ENCODE results near the gene CCDC88C.
A peak's percentile ranks its signal among the peaks of the same experiment; 100 is the strongest.
"Not testable (repeated sequence)": the region's sequence is repeated elsewhere in the genome, so short reads cannot be mapped to it uniquely, and the experiment has no call there.

The CCDC88C gene, protein sequence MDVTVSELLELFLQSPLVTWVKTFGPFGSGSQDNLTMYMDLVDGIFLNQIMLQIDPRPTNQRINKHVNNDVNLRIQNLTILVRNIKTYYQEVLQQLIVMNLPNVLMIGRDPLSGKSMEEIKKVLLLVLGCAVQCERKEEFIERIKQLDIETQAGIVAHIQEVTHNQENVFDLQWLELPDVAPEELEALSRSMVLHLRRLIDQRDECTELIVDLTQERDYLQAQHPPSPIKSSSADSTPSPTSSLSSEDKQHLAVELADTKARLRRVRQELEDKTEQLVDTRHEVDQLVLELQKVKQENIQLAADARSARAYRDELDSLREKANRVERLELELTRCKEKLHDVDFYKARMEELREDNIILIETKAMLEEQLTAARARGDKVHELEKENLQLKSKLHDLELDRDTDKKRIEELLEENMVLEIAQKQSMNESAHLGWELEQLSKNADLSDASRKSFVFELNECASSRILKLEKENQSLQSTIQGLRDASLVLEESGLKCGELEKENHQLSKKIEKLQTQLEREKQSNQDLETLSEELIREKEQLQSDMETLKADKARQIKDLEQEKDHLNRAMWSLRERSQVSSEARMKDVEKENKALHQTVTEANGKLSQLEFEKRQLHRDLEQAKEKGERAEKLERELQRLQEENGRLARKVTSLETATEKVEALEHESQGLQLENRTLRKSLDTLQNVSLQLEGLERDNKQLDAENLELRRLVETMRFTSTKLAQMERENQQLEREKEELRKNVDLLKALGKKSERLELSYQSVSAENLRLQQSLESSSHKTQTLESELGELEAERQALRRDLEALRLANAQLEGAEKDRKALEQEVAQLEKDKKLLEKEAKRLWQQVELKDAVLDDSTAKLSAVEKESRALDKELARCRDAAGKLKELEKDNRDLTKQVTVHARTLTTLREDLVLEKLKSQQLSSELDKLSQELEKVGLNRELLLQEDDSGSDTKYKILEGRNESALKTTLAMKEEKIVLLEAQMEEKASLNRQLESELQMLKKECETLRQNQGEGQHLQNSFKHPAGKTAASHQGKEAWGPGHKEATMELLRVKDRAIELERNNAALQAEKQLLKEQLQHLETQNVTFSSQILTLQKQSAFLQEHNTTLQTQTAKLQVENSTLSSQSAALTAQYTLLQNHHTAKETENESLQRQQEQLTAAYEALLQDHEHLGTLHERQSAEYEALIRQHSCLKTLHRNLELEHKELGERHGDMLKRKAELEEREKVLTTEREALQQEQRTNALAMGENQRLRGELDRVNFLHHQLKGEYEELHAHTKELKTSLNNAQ (N-terminal part only)

DNA sequence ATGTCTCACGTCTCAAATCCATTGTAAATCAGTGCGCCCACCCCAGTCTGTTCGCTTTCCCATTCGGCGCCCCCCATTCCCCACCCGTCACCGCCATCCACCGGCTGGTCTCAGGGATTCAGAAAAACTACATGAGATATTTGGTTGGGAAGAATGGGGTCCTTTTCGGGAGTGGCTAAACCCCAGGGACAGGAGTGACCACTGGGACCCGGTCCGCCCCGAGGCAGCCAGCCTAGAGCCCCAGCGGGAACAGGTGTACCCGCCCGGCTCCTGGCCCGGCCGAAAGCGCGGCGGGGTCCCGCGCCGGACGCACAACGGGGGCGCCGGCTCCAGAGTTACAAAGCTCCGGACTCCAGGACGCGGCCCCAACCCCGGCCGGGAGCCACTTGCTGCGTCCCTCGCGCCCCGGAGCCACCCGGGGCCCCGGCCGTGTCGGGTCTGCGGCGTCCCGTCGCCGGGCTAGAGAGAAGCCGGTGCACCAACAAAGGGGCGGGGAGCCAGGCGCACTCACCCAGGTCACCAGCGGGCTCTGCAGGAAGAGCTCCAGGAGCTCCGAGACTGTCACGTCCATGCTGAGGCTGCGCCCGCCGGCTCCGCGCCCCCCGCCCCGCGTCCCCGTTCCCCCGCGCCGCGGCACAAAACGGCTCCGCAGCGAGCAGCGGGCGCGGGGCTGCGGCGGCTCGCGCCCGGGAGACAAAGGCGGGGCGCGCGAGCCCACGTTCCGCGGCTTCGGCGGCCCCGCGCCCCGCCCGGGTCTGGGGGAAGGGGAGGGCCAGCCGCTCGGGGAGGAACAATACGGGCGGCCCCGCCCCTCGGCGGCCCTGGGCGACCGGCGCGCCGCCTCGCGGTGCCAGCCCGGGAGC lies at the start of gene CCDC88C:
TSS of gene CCDC88C (minus strand) at position 701 of the 863 bp plus-strand sequence. CDS start at position 571, 130 bp downstream.
- peak; percentile 80 for DNase-seq

DNA sequence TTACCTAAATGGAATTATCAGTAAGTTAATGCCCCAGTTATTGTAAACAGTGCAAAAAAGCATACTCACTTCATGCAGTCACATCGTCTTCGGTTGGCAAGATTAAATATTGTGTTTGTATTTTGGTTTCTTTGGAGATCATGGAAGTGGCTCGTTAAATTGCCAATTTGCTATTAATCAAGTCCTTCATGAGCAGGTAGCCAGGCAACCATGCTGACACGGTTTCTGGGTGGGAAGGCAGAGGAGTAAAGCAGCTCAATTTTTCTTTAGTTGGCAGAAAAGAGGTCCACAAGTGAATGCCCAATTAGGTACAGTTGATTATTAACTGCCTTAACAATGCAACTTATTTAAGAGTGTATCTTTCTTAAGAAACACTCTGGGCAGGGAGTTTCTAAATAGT lies 48.6 kb upstream of the CCDC88C start:
- peak; percentile 78 for DNase-seq

DNA sequence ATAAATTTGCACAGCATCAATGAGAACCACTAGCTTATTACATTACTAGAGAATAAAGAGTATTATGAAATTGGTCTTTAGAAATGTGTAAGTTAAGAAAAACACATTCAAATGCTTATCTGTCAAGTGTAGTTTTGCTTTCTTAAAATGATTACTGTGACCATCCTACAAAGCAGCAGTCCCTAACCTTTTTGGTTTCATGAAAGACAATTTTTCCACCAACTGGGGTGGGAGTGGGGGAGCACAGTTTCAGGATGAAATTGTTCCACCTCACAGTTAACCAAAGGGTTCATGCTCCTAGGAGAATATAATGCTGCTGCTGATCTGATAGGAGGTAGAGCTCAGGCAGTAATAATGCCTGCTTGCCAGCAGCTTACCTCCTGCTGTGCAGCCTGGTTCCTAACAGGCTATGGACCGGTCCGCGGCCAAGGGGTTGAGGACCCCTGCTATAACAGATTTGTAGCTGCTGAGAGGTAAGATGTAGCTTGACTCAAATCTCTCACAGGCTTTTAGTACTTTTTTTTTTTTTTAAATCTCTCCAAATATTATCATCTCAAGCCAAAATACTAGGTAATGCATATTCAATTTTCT lies 47.1 kb upstream of the CCDC88C start:
- no peak for DNase-seq

DNA sequence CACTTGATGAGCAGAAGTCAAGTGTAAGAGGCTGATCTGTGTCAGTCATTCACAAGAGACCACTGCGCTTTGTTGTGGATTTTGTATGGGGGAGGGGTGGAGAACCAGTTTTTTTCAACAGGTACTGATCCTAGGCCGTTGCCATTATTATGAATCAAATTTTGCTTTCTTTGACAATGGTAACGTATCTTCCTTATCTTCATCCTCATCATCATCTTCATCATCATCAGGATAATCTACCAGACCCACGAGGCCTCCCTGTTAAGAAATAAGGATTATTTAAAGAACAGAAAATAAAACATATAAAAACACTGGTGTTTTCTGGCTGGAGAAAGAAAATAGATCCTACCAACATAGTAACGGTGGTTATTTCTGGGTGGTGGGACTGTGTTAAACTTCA lies 41.0 kb upstream of the CCDC88C start:
- no peak for DNase-seq

DNA sequence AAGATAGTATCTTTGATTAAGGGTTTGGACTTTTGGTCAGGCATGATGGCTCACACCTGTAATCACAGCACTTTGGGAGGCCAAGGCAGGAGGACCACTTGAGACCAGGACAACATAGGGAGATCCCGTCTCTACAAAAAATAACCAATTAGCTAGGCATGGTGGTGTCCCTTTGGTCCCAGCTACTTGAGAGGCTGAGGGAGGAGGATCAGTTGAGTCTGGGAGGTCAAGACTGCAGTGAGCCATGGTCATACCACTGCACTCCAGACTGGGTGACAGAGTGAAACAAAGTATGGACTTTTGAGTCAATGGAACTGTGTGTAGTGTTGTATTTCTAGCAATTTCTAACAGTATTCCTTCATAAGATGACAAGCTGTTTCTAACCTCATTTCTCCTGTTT lies 38.7 kb upstream of the CCDC88C start:
- no peak for DNase-seq

DNA sequence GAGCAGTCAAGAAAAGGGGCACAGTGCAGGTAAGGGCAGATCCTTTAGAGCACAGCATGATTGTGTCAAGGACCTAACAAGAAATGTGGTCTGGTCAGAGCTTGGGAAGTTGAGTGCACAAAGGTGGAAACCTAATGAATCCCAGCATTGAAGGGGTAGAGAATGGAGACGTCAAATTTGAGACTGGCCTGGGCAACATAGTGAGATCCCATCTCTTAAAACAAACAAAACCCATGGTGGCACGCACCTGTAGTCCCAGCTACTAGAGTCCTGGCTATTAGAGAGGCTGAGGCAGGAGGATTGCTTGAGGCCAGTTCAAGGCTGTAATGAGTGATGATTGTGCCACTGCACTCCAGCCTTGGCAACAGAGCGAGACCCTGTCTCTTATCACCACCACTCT lies 37.0 kb upstream of the CCDC88C start:
- no peak for DNase-seq

DNA sequence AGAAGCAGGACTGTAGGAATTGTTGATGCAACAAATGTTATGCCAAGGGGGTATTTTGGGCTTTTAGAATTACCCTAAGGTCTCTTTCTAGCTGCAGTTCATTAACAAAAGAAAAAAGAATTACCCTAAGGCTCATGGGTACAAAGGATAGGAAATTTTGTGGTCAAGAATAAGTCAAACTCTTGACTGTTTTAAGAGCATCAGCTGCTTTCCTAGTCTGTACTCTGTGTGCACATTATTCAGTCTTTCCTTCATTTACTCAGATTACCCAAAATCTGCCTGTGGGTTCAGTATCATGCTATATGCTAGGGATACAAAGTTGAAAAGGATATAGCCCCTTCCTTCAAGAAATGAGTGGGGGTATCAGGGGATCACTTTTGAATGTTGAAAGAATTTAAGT lies 36.5 kb upstream of the CCDC88C start:
- no peak for DNase-seq

DNA sequence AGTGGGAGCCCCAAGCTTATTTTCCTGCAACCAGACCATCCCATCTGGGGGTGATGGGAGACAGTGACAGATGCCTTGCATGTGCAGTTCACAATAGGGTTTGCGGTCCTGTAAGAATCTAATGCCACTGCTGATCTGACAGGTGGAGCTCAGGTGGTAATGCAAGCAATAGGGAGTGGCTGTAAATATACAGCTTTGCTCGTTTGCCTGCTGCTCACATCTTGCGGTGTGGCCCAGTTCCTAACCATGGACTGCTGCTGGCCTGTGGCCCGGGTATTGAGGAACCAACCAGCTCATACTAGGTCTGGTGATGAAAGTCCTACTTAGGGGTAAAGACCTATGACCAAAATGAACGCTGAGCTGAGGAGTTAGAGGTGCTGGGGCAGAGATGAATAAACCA lies 36.1 kb upstream of the CCDC88C start:
- DNase-seq, result no peak

DNA sequence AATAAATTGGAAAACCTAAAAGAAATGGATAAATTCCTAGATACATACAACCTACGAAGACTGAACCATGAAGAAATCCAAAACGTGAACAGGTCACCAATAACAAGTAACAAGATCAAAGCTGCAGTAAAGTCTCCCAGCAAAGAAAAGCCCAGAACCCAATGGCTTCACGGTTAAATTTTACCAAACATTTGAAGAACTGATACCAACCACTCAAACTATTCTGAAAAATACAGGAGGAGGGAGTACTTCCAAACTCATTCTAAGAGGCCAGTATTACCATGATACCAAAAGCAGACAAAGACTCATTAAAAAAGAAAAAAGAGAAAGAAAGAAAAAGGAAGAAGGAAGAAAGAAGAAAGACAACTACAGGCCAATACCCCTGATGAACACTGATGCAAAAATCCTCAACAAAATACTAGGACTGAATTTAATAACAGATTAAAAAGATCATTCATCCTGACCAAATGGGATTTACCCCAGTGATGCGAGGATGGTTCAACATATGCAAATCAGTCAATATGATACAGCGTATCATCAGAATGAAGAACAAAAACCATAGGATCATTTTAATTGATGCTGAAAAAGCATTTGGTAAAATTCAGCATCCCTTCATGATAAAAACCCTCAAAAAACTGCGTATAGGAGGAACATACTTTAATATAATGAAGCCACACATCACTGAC lies 26.9 kb upstream of the CCDC88C start:
- no peak for DNase-seq

DNA sequence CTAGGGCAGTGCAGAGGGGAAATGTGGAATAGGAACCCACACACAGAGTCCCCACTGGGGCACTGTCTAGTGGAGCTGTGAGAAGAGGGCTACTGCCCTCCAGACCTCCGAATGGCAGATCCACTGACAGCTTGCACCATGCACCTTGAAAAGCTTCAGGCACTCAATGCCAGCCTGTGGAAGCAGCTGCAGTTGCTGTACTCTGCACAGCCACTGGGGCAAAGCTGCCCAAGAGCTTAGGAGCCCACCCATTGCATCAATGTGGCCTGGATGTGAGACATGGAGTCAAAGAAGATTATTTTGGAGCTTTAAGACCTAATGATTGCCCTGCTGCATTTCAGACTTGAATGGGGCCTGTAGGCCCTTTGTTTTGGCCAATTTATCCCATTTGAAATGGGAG lies 21.7 kb upstream of the CCDC88C start:
- no peak for DNase-seq

DNA sequence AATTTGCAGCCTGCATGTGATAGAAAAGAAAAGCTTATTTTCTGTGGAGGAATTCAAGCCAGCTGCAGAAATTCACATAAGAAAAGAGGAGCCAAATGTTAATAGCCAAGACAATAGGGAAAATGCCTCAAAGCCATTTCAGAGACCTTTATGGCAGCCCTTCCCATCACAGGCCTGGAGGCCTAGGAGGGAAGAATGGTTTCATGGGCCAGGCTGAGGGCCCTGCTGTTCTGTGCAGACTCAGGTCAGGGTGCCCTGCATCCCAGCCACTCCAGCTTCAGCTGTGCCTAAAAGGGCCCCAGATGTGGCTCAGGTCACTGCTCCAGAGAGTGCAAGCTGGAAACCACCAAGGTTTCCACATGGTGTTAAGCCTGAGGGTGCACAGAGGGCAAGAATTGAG lies 21.2 kb upstream of the CCDC88C start:
- no peak for DNase-seq

DNA sequence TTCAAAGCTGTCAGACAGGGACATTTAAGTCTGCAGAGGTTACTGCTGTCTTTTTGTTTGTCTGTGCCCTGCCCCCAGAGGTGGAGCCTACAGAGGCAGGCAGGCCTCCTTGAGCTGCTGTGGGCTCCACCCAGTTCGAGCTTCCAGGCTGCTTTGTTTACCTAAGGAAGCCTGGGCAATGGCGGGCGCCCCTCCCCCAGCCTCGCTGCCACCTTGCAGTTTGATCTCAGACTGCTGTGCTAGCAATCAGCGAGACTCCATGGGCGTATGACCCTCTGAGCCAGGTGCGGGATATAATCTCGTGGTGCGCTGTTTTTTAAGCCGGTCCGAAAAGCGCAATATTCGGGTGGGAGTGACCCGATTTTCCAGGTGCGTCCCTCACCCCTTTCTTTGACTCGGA lies 18.6 kb upstream of the CCDC88C start:
- DNase-seq, result not testable (repeated sequence)

DNA sequence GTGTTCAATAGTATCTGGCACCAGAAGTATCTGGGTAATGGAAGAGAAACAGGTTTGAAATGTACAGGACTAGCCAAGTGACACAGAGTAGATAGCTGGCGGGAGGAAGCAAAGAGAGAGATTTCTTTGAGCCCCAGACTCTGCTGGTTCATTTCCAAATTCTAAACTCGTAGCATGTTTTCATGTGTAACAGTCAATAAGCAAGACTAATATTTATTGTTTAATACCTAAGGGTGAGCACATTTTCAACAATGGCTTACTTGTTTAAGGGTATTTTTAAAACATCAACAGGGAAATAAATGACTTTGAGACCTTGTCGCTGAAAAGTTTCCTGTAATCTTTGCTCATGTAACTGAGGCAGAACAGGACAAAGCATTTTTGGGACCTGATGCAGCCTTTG lies 11.8 kb upstream of the CCDC88C start:
- DNase-seq, result no peak

DNA sequence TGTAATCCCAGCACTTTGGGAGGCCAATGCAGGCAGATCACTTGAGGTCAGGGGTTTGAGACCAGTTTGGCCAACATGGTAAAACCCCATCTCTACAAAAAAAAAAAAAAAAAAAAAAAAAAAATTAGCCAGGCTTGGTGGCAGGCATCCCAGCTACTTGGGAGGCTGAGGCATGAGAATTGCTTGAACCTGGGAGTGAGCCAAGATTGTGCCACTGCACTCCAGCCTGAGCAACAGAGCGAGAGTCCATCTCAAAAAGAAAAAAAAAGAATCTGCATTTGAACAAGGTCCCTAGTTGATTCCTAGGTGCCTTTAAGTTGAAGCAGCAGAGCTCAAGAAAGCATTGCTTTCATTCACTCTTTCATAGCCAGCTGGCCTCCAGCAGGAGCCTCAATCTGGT lies 11.3 kb upstream of the CCDC88C start:
- not testable (repeated sequence) for DNase-seq

DNA sequence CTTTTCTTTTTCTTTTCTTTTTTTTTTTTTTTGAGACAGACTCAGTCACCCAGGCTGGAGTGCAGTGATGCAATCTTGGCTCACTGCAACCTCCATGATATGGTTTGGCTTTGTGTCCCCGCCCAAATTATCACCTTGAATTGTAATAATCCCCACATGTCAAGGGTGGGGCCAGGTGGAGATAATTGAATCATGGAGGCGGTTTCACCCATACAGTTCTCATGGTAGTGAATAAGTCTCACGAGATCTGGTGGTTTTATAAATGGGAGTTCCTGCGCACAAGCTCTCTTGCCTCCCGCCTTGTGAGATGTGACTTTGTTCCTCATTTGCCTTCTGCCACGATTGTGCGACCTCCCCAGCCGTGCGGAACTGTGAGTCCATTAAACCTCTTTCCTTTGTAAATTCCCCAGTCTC lies 7.9 kb upstream of the CCDC88C start:
- not testable (repeated sequence) for DNase-seq

DNA sequence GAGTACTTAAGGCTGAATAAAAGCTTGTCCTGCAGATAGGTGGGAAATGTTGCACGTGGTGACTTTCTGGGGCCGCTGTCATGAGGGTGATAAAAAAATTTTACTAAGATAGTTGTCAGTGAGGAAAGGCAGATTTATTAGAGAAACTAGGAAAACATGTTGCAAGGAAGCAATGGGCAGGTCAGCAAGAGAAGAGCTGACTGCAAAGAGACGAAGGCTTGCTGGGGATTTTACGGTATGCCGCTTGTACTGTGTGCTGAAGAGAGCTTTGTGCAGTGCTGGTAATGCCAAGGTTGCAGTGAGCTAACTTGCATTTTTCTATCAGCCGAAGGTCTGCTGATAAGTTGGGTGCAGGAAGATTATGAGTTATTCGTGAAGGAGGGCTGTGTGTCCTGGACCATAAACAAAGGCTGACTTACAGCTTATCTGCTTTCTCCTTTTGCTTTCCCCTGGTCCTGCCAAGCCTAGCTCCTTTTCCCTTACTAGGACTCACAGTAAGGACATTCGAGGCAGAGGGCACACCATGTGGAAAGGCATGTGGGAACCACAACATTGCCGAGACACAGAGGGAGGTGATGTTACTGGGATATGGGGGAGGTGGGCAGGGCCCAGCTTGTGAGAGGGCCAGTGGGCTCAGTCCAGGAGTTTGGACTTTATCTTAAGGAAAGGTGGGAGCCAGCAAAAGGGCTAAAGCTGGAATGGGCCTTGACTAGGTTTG lies 7.4 kb upstream of the CCDC88C start:
- DNase-seq, result no peak

DNA sequence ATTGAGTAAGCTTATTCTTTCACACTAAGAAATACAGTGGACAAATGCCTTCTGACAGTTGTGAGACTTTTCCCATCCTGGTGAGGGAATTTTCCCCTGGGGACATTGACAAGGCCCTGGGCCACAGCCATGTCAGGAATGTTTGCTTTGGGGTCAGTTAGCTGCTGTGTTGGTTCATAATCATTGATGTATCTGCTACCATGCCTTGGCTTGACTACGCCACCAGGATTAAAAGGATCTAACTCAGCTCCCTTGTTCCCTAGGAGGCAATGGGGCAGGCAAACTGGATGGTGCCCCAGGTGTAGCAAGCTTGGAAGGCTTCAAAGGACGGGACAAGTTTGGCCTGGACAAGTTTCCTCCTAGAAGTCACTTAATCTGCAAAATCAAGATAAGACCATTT lies 3.1 kb upstream of the CCDC88C start:
- DNase-seq, result no peak

DNA sequence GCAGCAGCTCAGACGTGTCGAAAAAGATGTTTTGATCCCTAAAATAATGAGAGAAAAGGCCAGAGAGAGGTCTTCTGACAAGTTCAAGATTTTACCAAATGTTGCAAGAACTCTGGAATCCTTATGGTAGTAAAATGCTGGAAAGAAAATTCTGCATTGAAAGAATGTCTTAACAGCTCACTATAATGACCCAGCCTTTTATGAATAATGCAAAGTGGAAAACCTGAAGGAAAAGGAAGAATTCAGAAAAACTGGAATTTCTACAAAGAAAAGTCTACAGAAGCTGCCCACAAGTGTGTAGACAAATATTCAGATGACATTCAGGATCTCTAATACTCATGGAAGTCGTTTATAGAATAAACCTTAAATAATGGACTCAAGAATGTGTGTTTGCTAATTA lies 1.8 kb upstream of the CCDC88C start:
- no peak for DNase-seq

DNA sequence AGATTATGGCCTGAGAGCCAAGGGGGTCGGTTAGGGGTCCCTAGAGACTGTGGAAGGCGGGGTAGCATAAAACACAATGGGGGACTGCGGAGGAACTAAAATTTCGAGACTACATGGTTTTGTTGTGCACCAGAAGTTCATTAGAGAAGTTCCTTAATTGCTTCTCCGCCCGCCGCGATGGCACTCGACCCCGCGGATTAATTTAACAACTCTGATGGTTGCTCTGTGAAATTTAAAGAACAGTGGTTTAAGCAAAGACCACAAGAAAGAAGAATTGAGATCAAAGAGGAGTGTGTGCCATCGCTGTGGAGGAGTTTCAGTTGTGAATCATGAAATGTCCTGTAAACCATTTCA lies 1.4 kb upstream of the CCDC88C start:
- DNase-seq, result no peak

DNA sequence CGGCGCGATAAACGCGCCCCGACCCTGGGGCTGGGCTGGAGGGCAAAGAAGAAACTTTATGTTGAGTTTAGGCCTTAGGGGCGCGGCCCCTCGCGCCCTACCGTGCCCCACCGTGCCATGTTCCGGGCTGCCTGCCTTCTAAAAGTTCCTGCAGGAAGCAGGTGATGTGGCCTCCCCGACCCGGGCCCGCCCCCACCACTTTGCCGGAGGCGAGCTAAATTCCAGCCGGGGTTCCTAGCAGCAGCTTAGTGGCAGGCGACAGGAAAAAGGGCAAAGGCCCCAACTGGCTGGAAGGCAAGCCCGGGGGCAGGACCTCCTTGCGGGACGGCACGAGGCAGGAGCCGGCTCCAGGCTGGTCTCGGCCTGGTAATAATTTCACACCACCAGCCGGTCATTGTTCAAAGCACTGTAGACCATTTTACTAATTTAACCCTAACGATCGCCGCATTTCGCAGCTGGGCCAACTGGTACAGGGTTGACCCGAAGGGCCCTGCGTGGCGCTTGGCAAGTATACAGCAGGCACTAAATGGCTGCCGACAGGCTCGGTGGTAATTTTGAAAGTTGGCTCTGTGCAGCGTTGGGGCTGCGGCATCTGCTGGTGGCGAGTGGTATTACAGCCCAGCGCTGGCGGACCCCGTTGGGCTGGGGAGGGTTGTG lies 895 bp upstream of the CCDC88C start:
- DNase-seq, result peak; percentile 46
